ENCODE data around the gene SC5D. TPM values are rescaled to one million over a fixed set of nuclear protein-coding genes. Genes with fewer than 3 reads are reported as not detected.

SC5D gene
- total RNA-seq, 1 donor from 2014 or later, result 40.4 TPM

DNA sequence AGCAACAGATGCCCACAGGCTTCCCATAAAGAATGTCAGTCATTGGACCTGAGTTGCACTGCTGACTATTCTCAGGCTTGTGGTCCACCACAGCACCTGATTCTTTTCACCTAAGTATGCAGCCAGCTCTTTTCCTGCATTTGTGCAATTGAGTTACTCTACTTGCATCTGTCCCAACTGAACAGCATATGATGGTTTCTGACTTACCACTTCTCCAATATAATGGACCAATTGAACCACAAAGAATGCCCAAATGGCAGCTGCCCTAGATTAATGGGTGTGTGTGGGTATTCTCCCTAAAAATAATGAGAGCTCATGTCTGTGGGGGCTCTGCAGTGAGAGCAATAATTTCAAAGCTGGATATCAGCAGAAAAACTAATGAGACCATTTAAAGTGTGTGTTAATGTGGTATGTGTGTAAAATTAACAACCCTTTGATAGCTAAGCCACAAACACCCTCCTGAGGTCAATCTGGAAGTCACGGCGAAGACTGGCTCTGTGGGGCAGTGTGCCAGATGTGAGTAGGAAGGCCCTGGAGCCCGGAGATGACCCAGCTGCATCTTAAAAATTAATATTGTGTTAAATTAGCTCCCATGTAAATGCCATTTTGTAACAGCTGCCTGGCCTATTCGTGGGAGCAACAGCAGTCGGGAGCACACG lies 43.8 kb downstream of the SC5D start:
- Mint-ChIP-seq H3K9me3 (no peaks in the 10 kb centered on the region), H3K27ac (no peak overlapping the region), H3K36me3 (ENCODE audit: low read depth) (no peaks in the 10 kb centered on the region), H3K4me3 (no peak overlapping the region), H3K4me1 (peaks cover 57% of the 10 kb centered on the region), H3K27me3 (peaks cover 7% of the 10 kb centered on the region)
- DNase-seq (no peak), ATAC-seq (ENCODE audit: low read depth) (no peak)
- TF ChIP-seq, protein P1, sequence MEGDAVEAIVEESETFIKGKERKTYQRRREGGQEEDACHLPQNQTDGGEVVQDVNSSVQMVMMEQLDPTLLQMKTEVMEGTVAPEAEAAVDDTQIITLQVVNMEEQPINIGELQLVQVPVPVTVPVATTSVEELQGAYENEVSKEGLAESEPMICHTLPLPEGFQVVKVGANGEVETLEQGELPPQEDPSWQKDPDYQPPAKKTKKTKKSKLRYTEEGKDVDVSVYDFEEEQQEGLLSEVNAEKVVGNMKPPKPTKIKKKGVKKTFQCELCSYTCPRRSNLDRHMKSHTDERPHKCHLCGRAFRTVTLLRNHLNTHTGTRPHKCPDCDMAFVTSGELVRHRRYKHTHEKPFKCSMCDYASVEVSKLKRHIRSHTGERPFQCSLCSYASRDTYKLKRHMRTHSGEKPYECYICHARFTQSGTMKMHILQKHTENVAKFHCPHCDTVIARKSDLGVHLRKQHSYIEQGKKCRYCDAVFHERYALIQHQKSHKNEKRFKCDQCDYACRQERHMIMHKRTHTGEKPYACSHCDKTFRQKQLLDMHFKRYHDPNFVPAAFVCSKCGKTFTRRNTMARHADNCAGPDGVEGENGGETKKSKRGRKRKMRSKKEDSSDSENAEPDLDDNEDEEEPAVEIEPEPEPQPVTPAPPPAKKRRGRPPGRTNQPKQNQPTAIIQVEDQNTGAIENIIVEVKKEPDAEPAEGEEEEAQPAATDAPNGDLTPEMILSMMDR (IDR thresholded peaks at IDR 0.05), result no peak
- intact Hi-C loops (cut with micrococcal nuclease), result no loop called here
- POLR2A ChIA-PET, result interaction anchor here (1.2 to 1.5 kb wide), 2 partner anchors 22 to 31 kb away, joined by 3 to 6 read pairs; no protein-coding TSS in a partner anchor
- CTCF ChIA-PET, result no interaction called here

DNA sequence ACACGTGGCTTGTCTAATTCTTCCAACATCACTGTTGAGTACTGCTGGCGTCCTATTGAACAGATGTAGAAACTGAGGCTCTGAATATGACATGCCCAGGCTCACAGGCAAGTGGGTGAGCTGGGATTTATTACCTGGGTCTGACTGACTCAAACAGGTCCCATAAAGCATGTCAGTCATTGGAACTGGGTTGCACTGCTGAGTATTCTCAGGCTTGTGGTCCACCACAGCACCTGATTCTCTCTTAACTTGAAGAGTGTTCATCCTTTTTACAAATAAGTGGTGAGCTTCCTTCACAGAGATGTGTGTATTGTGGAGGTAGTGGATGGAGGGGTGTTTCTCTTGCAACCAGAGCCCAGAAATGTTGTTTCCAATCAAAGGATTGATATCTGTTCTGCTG lies 44.5 kb downstream of the SC5D start:
- Mint-ChIP-seq H3K27ac (no peak overlapping the region), H3K4me1 (peaks cover 63% of the 10 kb centered on the region), H3K36me3 (ENCODE audit: low read depth) (no peaks in the 10 kb centered on the region), H3K27me3 (peaks cover 7% of the 10 kb centered on the region), H3K4me3 (no peak overlapping the region), H3K9me3 (no peaks in the 10 kb centered on the region)
- intact Hi-C loops (cut with micrococcal nuclease), result no loop called here
- ChIA-PET POLR2A (interaction anchor here (1.2 to 1.5 kb wide), 2 partner anchors 22 to 30 kb away, joined by 3 to 6 read pairs; no protein-coding TSS in a partner anchor), CTCF (no interaction called here)
- TF ChIP-seq, protein P1 (IDR thresholded peaks at IDR 0.05), result no peak
- ATAC-seq (ENCODE audit: low read depth) (no peak), DNase-seq (no peak)

DNA sequence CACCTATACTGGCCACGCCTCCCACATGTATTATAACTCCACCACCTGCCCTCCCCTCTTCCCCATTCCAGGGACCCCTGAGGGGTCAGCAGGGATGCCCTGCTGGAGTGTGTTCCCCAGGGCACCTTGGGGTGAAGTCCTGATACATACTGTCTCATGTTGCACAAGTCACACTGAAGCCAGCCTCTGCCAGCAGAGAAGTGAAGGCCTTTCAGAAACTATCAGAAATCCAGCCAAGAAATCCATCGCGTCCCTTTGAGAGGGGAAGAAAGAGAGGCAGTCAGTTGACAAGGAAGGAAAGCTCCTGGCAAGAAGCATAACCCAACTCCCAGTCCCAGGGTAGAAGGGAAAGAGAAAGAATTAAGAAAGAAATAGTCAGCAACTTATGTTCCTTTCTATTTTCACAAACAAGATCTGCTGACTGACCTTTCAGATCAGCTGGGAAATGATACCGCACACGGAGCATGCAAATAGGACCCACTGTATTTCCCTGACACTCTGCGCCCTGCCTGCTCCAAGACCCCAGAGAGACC lies 45.2 kb downstream of the SC5D start:
- no peak for ATAC-seq (ENCODE audit: low read depth)
- peaks cover 4% of the 10 kb centered on the region for H3K27me3 Mint-ChIP-seq
- TF ChIP-seq, protein P1 (IDR thresholded peaks at IDR 0.05), result no peak
- ChIA-PET POLR2A (no interaction called here), CTCF (no interaction called here)
- H3K4me1 Mint-ChIP-seq, result peaks cover 65% of the 10 kb centered on the region
- H3K27ac Mint-ChIP-seq, result no peak overlapping the region
- H3K36me3 Mint-ChIP-seq (ENCODE audit: low read depth), result no peaks in the 10 kb centered on the region
- DNase-seq, result no peak
- no peak overlapping the region for H3K4me3 Mint-ChIP-seq
- intact Hi-C loops (cut with micrococcal nuclease), result no loop called here
- H3K9me3 Mint-ChIP-seq, result no peaks in the 10 kb centered on the region

DNA sequence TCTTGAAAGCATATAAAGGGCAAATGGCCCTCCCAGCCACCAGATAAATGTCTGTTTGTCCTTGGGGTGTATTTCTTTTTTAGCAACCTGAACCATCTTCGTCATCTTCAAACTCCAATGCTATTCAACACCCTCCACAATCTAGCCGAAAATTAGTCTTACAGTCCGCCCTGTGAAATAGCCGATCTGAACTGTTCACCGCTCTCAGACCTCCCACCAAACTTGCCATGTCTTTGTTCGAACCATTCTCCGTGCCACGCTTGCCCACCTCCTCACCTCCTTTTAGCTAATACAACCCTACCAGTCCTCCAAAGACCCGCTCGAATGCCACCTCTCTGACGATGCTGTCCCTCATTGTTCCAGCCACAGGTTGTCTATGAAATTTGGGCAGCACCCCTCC lies 46.0 kb downstream of the SC5D start:
- H3K27me3 Mint-ChIP-seq, result peaks cover 2% of the 10 kb centered on the region
- ATAC-seq (ENCODE audit: low read depth) (no peak), DNase-seq (no peak)
- no peak overlapping the region for H3K4me3 Mint-ChIP-seq
- peaks cover 65% of the 10 kb centered on the region for H3K4me1 Mint-ChIP-seq
- POLR2A ChIA-PET, result interaction anchor here (0.5 kb wide), 1 partner anchor 24 kb away, joined by 4 read pairs; no protein-coding TSS in a partner anchor
- no peaks in the 10 kb centered on the region for H3K36me3 Mint-ChIP-seq (ENCODE audit: low read depth)
- intact Hi-C loops (cut with micrococcal nuclease), result no loop called here
- CTCF ChIA-PET, result no interaction called here
- peak overlapping the region; percentile 2 for H3K27ac Mint-ChIP-seq
- TF ChIP-seq, protein P1 (IDR thresholded peaks at IDR 0.05), result no peak
- H3K9me3 Mint-ChIP-seq, result no peaks in the 10 kb centered on the region

DNA sequence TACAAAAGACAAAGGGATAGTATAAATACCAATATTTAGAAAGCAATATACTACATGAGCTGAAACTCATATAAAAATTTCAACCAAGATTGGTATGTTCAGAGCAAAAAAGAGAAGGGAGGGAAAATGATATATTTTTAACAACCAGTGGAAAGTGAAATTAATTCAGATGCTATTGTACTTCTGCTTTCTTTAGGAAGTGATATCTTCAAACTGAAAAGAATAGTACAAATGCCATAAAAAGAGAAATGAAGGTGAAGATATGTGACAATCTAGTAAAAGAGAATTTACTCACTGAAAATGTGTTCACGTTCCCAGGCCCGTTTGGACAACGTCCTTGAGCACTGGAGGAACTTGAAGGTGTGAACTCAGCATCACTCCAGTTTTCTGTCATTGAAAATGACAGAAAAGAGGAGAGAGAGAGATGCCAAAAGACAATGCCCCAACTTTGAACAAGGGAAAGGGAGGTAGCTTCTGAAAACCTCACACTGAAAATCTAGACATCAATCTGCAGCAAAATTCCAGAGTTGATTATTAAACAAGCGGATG lies 47.5 kb downstream of the SC5D start:
- CTCF ChIA-PET, result interaction anchor here (0.7 kb wide), 1 partner anchor 28 kb away, joined by 3 read pairs; no protein-coding TSS in a partner anchor
- Mint-ChIP-seq H3K27ac (peak overlapping the region; percentile 59), H3K36me3 (ENCODE audit: low read depth) (no peaks in the 10 kb centered on the region), H3K9me3 (no peaks in the 10 kb centered on the region), H3K4me1 (peaks cover 57% of the 10 kb centered on the region), H3K4me3 (peak overlapping the region; percentile 61), H3K27me3 (no peaks in the 10 kb centered on the region)
- DNase-seq (no peak), ATAC-seq (ENCODE audit: low read depth) (peak; percentile 34)
- intact Hi-C loops (cut with micrococcal nuclease), result loop anchor here (2.0 kb wide), 1 partner anchor 27 kb away; no protein-coding TSS in a partner anchor
- TF ChIP-seq, protein P1 (IDR thresholded peaks at IDR 0.05), result no peak
- POLR2A ChIA-PET, result interaction anchor here (0.7 to 1.4 kb wide), 4 partner anchors 34 to 112 kb away, joined by 3 to 9 read pairs (median 4); partner anchors contain the start of genes SORL1 and SORL1-AS1
